ENCODE results near the gene DOCK4.

DNA sequence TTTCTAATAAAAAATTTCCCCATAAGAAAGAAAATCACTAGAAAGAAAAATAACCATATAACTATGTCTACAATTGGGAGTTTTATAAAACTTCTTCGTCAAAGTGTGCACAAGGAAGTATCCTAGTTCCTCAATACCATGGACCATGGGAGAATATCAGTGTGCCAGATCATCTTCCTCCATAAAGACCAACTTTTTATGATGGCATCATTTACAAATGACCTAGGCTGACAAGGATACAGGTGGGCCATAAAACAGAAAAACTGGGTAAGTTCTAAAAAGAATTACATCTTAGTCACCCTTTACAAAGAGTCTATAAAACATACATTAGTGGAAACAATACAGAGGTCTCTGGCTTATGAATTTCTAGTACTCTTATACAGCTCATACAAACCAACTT is 303.2 kb downstream of the DOCK4 start:
- TF ChIP-seq, protein P1, sequence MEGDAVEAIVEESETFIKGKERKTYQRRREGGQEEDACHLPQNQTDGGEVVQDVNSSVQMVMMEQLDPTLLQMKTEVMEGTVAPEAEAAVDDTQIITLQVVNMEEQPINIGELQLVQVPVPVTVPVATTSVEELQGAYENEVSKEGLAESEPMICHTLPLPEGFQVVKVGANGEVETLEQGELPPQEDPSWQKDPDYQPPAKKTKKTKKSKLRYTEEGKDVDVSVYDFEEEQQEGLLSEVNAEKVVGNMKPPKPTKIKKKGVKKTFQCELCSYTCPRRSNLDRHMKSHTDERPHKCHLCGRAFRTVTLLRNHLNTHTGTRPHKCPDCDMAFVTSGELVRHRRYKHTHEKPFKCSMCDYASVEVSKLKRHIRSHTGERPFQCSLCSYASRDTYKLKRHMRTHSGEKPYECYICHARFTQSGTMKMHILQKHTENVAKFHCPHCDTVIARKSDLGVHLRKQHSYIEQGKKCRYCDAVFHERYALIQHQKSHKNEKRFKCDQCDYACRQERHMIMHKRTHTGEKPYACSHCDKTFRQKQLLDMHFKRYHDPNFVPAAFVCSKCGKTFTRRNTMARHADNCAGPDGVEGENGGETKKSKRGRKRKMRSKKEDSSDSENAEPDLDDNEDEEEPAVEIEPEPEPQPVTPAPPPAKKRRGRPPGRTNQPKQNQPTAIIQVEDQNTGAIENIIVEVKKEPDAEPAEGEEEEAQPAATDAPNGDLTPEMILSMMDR (IDR thresholded peaks at IDR 0.05) = no peak
- no peak for TF ChIP-seq POLR2A (IDR thresholded peaks at IDR 0.05)
